GM19467 (cell line): ENCODE results near the gene ACBD5.

Experiments used
- ATAC-seq: cut with Tn5 transposase; IDR thresholded peaks from one replicate; pipeline ENCODE4 v1.9.1; 2021; ENCODE audit warnings: mild to moderate bottlenecking, moderate library complexity; ENCODE audit not compliant: unreplicated experiment

ACBD5 gene

GRCh38 chr10:27155066-27155754, 85.4 kb downstream of the ACBD5 start, which contains the start of gene MASTL:
Gene MASTL, plus strand, starts transcription at chr10:27155352. Its CDS starts 75 bp downstream, at chr10:27155427.
- peak; percentile 77 for ATAC-seq

GRCh38 chr10:27153845-27154193, 86.8 kb downstream of the ACBD5 start:
- ATAC-seq, result no peak

GRCh38 chr10:27153329-27153728, 87.3 kb downstream of the ACBD5 start:
- ATAC-seq, result no peak

GRCh38 chr10:27152687-27153086, 87.9 kb downstream of the ACBD5 start:
- no peak for ATAC-seq

GRCh38 chr10:27150261-27150660, 90.3 kb downstream of the ACBD5 start:
- ATAC-seq, result no peak

GRCh38 chr10:27147701-27148100, 92.9 kb downstream of the ACBD5 start:
- no peak for ATAC-seq

- no peak for ATAC-seq
Measured at GRCh38 chr10:27145937-27146336, 94.7 kb downstream of the ACBD5 start.
